DOHH2 (cell line): ENCODE measurements around the gene SLC48A1.

Experiments
- H3F3A ChIP-seq: fragments of 200-600 bp; sonication (generic), shearing (Covaris generic); 2 replicates; pipeline ENCODE4 v1.6.0; 2016; ENCODE audit warnings: antibody characterized with exemption, mild to moderate bottlenecking; ENCODE audit not compliant: control insufficient read depth, insufficient read depth
- H3K27ac ChIP-seq: fragments of 200-600 bp; sonication (generic); 2 replicates; pipeline ENCODE4 v1.5.1; 2014; ENCODE audit warnings: low read depth, mild to moderate bottlenecking, low read length, moderate library complexity
- H3K27me3 ChIP-seq: fragments of 200-600 bp; sonication (generic); 2 replicates; pipeline ENCODE4 v1.6.1; 2014; ENCODE audit warnings: mild to moderate bottlenecking, low read length, mixed read lengths; ENCODE audit not compliant: control insufficient read depth
- H3K36me3 ChIP-seq: fragments of 200-600 bp; sonication (generic); 2 replicates; pipeline ENCODE4 v1.6.1; 2014; ENCODE audit warnings: mild to moderate bottlenecking, low read length, moderate library complexity, mixed read lengths; ENCODE audit not compliant: control insufficient read depth
- H3K4me1 ChIP-seq: fragments of 200-600 bp; sonication (generic); 2 replicates; pipeline ENCODE4 v1.6.1; 2014; ENCODE audit warnings: mild to moderate bottlenecking, low read length, mixed read lengths; ENCODE audit not compliant: control insufficient read depth
- H3K4me2 ChIP-seq: fragments of 200-600 bp; sonication (generic); 2 replicates; pipeline ENCODE4 v1.6.0; 2014; ENCODE audit warnings: mild to moderate bottlenecking, low read length, moderate library complexity
- H3K4me3 ChIP-seq: fragments of 200-600 bp; sonication (generic); 2 replicates; pipeline ENCODE4 v1.5.1; 2014; ENCODE audit warnings: mild to moderate bottlenecking, low read length, mixed read lengths
- H3K79me2 ChIP-seq: fragments of 200-600 bp; sonication (generic); 2 replicates; pipeline ENCODE4 v1.6.1; 2014; ENCODE audit warnings: mild to moderate bottlenecking, low read length, mixed read lengths; ENCODE audit not compliant: control insufficient read depth
- H3K9me2 ChIP-seq: fragments of 200-600 bp; sonication (generic); replicated peaks from 2 replicates; pipeline ENCODE4 v1.6.1; 2014; ENCODE audit warnings: mild to moderate bottlenecking, low read length, mixed read lengths; ENCODE audit not compliant: control insufficient read depth
- H3K9me3 ChIP-seq: fragments of 200-600 bp; sonication (generic); 2 replicates; pipeline ENCODE4 v1.6.1; 2014; ENCODE audit warnings: antibody characterized with exemption, low read length, mixed read lengths; ENCODE audit not compliant: control insufficient read depth, insufficient read depth
- H4K20me1 ChIP-seq: fragments of 200-600 bp; sonication (generic); 2 replicates; pipeline ENCODE4 v1.6.0; 2014; ENCODE audit warnings: low read depth, mild to moderate bottlenecking, antibody characterized with exemption, low read length, moderate library complexity; ENCODE audit not compliant: control insufficient read depth, insufficient read depth
- EZH2phosphoT487 ChIP-seq: fragments of 200-600 bp; sonication (generic); IDR thresholded peaks from 2 replicates; pipeline ENCODE4 v1.6.1; 2017; ENCODE audit warnings: borderline replicate concordance, mild to moderate bottlenecking, antibody characterized with exemption, low read length, moderate library complexity, mixed read lengths
- TF ChIP-seq, protein P1 (sequence below): fragments of 200-600 bp; sonication (generic); IDR thresholded peaks from one replicate; pipeline ENCODE4 v1.5.1; 2014; ENCODE audit warnings: antibody characterized with exemption, mild to moderate bottlenecking, low read depth, low read length; ENCODE audit not compliant: poor library complexity, severe bottlenecking

SLC48A1 gene

GRCh38 chr12:47766502-47767215, 6.4 kb upstream of the SLC48A1 start:
- no peak overlapping the region for H3K4me3 ChIP-seq
- no peak for TF ChIP-seq EZH2phosphoT487

DNA sequence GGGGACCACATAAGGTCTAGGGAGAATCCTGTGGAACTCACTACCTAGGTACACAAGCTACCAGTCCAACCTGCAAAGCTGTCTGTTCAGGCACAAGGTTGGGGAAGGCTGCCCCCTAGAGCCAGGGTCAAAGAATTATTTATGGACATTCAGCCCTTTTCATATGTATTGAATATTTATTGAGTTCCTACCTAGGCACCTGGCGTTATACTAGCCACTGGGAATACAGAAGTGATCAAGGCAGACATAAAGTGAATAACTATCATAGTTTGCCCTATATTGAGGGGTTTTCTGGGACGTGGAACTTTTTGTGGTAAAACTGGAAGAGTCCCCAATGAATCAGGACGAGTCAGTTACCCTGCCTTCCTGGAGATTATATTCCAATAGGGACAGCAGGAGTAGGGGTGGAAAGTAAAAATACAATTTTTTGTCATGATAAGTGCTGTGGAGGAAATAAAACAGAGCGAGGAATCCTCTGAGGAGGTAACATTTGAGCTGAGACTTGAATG, 5.8 kb upstream of the SLC48A1 start:
- H3K27me3 ChIP-seq: peaks cover 23% of the 10 kb centered on the region
- peaks cover 18% of the 10 kb centered on the region for H3K4me1 ChIP-seq
- no peaks in the 10 kb centered on the region for H3F3A ChIP-seq
- TF ChIP-seq, protein P1, sequence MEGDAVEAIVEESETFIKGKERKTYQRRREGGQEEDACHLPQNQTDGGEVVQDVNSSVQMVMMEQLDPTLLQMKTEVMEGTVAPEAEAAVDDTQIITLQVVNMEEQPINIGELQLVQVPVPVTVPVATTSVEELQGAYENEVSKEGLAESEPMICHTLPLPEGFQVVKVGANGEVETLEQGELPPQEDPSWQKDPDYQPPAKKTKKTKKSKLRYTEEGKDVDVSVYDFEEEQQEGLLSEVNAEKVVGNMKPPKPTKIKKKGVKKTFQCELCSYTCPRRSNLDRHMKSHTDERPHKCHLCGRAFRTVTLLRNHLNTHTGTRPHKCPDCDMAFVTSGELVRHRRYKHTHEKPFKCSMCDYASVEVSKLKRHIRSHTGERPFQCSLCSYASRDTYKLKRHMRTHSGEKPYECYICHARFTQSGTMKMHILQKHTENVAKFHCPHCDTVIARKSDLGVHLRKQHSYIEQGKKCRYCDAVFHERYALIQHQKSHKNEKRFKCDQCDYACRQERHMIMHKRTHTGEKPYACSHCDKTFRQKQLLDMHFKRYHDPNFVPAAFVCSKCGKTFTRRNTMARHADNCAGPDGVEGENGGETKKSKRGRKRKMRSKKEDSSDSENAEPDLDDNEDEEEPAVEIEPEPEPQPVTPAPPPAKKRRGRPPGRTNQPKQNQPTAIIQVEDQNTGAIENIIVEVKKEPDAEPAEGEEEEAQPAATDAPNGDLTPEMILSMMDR: peak; percentile 73
- no peak for TF ChIP-seq EZH2phosphoT487
- H4K20me1 ChIP-seq: no peaks in the 10 kb centered on the region
- H3K36me3 ChIP-seq: no peaks in the 10 kb centered on the region
- H3K27ac ChIP-seq: no peak overlapping the region
- no peak overlapping the region for H3K4me3 ChIP-seq
- no peaks in the 10 kb centered on the region for H3K79me2 ChIP-seq
- no peaks in the 10 kb centered on the region for H3K9me3 ChIP-seq
- no peaks in the 10 kb centered on the region for H3K9me2 ChIP-seq
- H3K4me2 ChIP-seq: no peak overlapping the region

More at GRCh38 chr12:47766502-47767215, 6.4 kb upstream of the SLC48A1 start:
- Histone ChIP-seq H3K79me2 (no peaks in the 10 kb centered on the region), H3K4me1 (peaks cover 18% of the 10 kb centered on the region), H3K9me3 (no peaks in the 10 kb centered on the region), H3K27me3 (peaks cover 20% of the 10 kb centered on the region), H4K20me1 (no peaks in the 10 kb centered on the region), H3K36me3 (no peaks in the 10 kb centered on the region), H3K4me2 (no peak overlapping the region), H3K27ac (no peak overlapping the region), H3K9me2 (no peaks in the 10 kb centered on the region), H3F3A (no peaks in the 10 kb centered on the region)

DNA sequence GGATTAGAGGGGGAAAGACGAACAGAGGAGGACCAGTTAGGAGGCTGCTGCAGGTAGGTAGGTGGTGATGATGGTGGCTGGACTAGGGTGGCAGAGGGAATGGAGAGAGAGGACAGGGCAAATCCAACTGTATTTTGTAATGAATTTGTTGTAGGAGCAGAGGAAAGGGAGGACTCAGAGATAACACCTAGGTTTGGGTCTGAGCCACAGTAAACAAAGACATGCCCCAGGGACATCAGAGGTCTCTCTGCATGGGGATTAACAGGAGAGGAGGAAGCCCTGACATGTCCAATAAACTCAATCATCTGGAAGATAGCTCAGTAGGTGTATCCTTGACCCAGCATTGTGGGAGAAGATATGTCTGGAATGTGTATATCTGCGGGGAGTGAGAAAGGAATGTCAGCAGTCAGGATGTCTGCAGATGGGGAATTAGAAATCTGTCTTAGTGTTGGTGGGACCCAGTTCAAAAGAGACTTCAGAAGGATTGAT, 4.7 kb upstream of the SLC48A1 start:
- H3K4me1 ChIP-seq: peaks cover 21% of the 10 kb centered on the region
- no peaks in the 10 kb centered on the region for H3K79me2 ChIP-seq
- H3K9me2 ChIP-seq: no peaks in the 10 kb centered on the region
- H4K20me1 ChIP-seq: no peaks in the 10 kb centered on the region
- peaks cover 26% of the 10 kb centered on the region for H3K27me3 ChIP-seq
- no peaks in the 10 kb centered on the region for H3K36me3 ChIP-seq
- TF ChIP-seq, protein P1: no peak
- no peak for TF ChIP-seq EZH2phosphoT487
- no peak overlapping the region for H3K4me3 ChIP-seq
- H3K9me3 ChIP-seq: no peaks in the 10 kb centered on the region
- no peaks in the 10 kb centered on the region for H3F3A ChIP-seq
- no peak overlapping the region for H3K27ac ChIP-seq
- no peak overlapping the region for H3K4me2 ChIP-seq
